ENCODE measurements around the gene GHITM.

Gene GHITM

GRCh38 chr10:84201244-84201606 lies 61.9 kb downstream of the GHITM start:
- DNase-seq (ENCODE audit: low spot score), result no peak

- no peak for DNase-seq (ENCODE audit: low spot score)
These were observed 62.4 kb downstream of the GHITM start for GRCh38 chr10:84201682-84202081.

DNA sequence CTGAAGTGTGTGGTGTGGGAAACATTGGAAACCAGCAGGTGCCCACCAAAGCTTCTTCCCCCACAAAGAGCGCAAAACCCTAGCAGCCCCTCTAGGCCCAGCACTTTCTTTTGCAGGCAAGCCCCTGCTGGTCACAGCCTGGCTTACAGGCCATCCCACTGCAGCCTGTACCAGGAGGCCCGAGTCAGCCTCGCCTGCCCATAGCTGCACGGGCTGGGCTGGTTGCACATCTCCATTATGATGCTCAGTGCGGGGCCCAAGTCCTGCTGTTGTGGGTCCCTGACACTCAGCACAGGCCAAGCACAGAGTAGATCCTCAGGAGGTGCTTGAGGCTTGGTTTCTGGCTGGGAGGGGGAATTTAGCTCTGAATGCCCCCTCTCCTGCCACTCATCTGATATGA lies 63.0 kb downstream of the GHITM start:
- no peak for DNase-seq (ENCODE audit: low spot score)
